Measurements from ENCODE around the gene HERC5.
"Not testable (repeated sequence)": the region's sequence is repeated elsewhere in the genome, so short reads cannot be mapped to it uniquely, and the experiment has no call there.

HERC5 gene

GRCh38 chr4:88447371-88448095 is 9.4 kb upstream of the HERC5 start:
- no peak for DNase-seq (ENCODE audit: extremely low read depth in 1 of 2, low read depth in 1 of 2)

- not testable (repeated sequence) for DNase-seq (ENCODE audit: extremely low read depth in 1 of 2, low read depth in 1 of 2)
Measured at GRCh38 chr4:88448211-88448765, 8.6 kb upstream of the HERC5 start.

GRCh38 chr4:88448889-88449288 is 8.0 kb upstream of the HERC5 start:
- no peak for DNase-seq (ENCODE audit: extremely low read depth in 1 of 2, low read depth in 1 of 2)

- no peak for DNase-seq (ENCODE audit: extremely low read depth in 1 of 2, low read depth in 1 of 2)
Measured at GRCh38 chr4:88449290-88449689, 7.6 kb upstream of the HERC5 start.

- DNase-seq (ENCODE audit: extremely low read depth in 1 of 2, low read depth in 1 of 2), result no peak
Measured at GRCh38 chr4:88451205-88451604, 5.7 kb upstream of the HERC5 start.

- no peak for DNase-seq (ENCODE audit: extremely low read depth in 1 of 2, low read depth in 1 of 2)
Measured at GRCh38 chr4:88452912-88453311, 4.0 kb upstream of the HERC5 start.

- peak in 1 of 2 donors; percentile 6 for DNase-seq (ENCODE audit: extremely low read depth in 1 of 2, low read depth in 1 of 2)
Measured at GRCh38 chr4:88457307-88458103, 586 bp downstream of the HERC5 start.

GRCh38 chr4:88458104-88458740 is 1.3 kb downstream of the HERC5 start:
- no peak for DNase-seq (ENCODE audit: extremely low read depth in 1 of 2, low read depth in 1 of 2)

- DNase-seq (ENCODE audit: extremely low read depth in 1 of 2, low read depth in 1 of 2), result no peak
Measured at GRCh38 chr4:88465653-88466192, 8.8 kb downstream of the HERC5 start.

GRCh38 chr4:88467392-88467791 is 10.5 kb downstream of the HERC5 start:
- DNase-seq (ENCODE audit: extremely low read depth in 1 of 2, low read depth in 1 of 2), result no peak

GRCh38 chr4:88477229-88477860 is 20.4 kb downstream of the HERC5 start:
- DNase-seq (ENCODE audit: extremely low read depth in 1 of 2, low read depth in 1 of 2), result no peak

GRCh38 chr4:88478247-88478646 is 21.3 kb downstream of the HERC5 start:
- DNase-seq (ENCODE audit: extremely low read depth in 1 of 2, low read depth in 1 of 2), result no peak

GRCh38 chr4:88481537-88481936 is 24.6 kb downstream of the HERC5 start:
- no peak for DNase-seq (ENCODE audit: extremely low read depth in 1 of 2, low read depth in 1 of 2)

- no peak for DNase-seq (ENCODE audit: extremely low read depth in 1 of 2, low read depth in 1 of 2)
Measured at GRCh38 chr4:88489100-88489761, 32.3 kb downstream of the HERC5 start.

GRCh38 chr4:88497859-88498409 is 41.0 kb downstream of the HERC5 start:
- DNase-seq (ENCODE audit: extremely low read depth in 1 of 2, low read depth in 1 of 2), result no peak

GRCh38 chr4:88503344-88503743 is 46.4 kb downstream of the HERC5 start:
- no peak for DNase-seq (ENCODE audit: extremely low read depth in 1 of 2, low read depth in 1 of 2)

- DNase-seq (ENCODE audit: extremely low read depth in 1 of 2, low read depth in 1 of 2), result no peak
Measured at GRCh38 chr4:88511236-88511635, 54.3 kb downstream of the HERC5 start.

GRCh38 chr4:88514557-88515511 is 57.9 kb downstream of the HERC5 start:
- no peak for DNase-seq (ENCODE audit: extremely low read depth in 1 of 2, low read depth in 1 of 2)

GRCh38 chr4:88516746-88517145 is 59.8 kb downstream of the HERC5 start:
- no peak for DNase-seq (ENCODE audit: extremely low read depth in 1 of 2, low read depth in 1 of 2)
